Effector memory CD4-positive, alpha-beta T cell (primary cell): Measurements from ENCODE around the gene TRMT61B.
A peak's percentile ranks its signal among the peaks of the same experiment; 100 is the strongest.

Experiments
- DNase-seq, 3 donors: peaks; one replicate each; pipeline ENCODE4 v3.0.0-alpha.2; 2020
- H3K27ac ChIP-seq: 2 replicates; pipeline ENCODE4 v1.7.0; 2013; ENCODE audit warnings: mild to moderate bottlenecking, low read length, moderate library complexity; ENCODE audit not compliant: insufficient read depth, poor library complexity, severe bottlenecking
- H3K27me3 ChIP-seq: replicated peaks from 2 replicates; pipeline ENCODE4 v1.7.0; 2013; ENCODE audit warnings: mild to moderate bottlenecking, low read length; ENCODE audit not compliant: insufficient read depth, control insufficient read depth, poor library complexity, severe bottlenecking
- H3K36me3 ChIP-seq: 2 replicates; pipeline ENCODE4 v1.7.0; 2013; ENCODE audit warnings: mild to moderate bottlenecking, low read length, moderate library complexity; ENCODE audit not compliant: control insufficient read depth, insufficient read depth
- H3K4me1 ChIP-seq: 2 replicates; pipeline ENCODE4 v1.7.0; 2013; ENCODE audit warnings: low read length, mild to moderate bottlenecking; ENCODE audit not compliant: control insufficient read depth, insufficient read depth, poor library complexity, severe bottlenecking
- H3K4me3 ChIP-seq: 2 replicates; pipeline ENCODE4 v1.7.0; 2013; ENCODE audit warnings: low read length, low read depth, mild to moderate bottlenecking; ENCODE audit not compliant: insufficient read depth, poor library complexity, severe bottlenecking
- H3K9me3 ChIP-seq: 2 replicates; pipeline ENCODE4 v1.7.0; 2013; ENCODE audit warnings: mild to moderate bottlenecking, low read length, moderate library complexity; ENCODE audit not compliant: control insufficient read depth
- total RNA-seq, 3 donors: gene quantifications; one replicate each; lab custom pipeline; 2026; lab: John Stamatoyannopoulos, UW

TRMT61B gene
- total RNA-seq = 16.6 to 19.7 (median 18.2) reads per million in 3 donors

DNA sequence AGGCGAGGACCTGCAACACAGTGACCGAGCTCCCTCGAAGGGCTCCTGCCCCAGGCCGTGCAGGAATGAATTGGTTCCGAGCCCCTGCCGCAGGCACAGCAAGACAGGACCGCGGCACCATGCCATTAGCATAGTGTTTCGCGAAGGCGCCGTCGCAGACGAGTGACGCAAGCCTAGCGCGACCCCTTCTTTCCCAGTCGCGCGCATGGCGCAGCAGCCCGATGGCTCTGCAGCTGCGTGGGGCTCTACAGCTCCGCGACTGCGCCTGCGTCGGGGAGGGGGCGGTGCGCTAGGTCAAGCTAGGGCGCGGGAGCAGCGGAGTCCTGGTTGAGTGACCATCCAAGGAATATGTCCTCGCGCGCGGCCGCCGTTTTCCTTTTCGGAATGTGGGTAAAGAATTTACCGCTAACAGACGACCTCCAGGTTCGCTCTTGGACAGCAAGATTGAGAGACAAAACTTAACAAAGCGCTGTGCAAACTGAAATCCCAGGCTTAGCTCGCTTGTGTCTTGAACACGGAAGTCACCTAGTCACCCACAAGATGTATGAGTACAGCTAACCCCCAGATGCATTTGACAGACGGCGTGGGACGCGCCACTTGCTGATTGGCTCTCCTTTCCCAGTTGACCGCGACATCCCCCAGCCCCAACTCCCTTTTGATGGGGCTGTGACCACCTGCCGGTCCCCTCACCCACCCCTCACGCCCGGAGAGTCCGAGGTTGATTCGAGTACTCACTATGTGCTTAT lies at the start of gene TRMT61B:
Gene TRMT61B (minus strand): TSS at position 164 of the 746 bp plus-strand sequence. CDS start 32 bp downstream, at position 132.
- Histone ChIP-seq H3K27ac (peak within 1 kb of the TSS; percentile 81), H3K27me3 (no peaks in the 10 kb centered on the region), H3K4me1 (peaks cover 12% of the 10 kb centered on the region), H3K9me3 (no peaks in the 10 kb centered on the region), H3K36me3 (peaks cover under 1% of the 10 kb centered on the region), H3K4me3 (peak within 1 kb of the TSS; percentile 94)
- peak; percentile 88 to 94 (median 94) for DNase-seq

DNA sequence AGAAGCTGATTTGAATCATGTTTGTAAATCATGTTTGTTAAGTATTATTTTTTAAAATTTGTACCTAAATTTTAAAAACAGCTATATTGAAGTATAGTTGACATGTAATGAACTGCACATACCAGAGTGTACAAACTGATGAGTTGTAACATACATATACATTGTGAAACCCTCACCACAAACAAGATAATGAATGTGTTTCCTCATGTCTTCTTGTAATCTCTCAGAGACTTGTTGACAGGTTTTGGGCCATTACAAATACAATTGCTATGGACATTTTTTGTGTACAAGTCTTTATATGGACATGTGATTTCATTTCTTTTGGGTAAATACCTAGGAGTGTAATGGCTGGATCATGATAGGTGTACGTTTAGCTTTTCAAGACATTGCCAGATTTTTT lies 45.8 kb upstream of the TRMT61B start:
- Histone ChIP-seq H3K27me3 (no peaks in the 10 kb centered on the region), H3K36me3 (peaks cover 40% of the 10 kb centered on the region), H3K4me3 (no peak overlapping the region), H3K27ac (no peak overlapping the region), H3K4me1 (no peaks in the 10 kb centered on the region), H3K9me3 (no peaks in the 10 kb centered on the region)
- no peak for DNase-seq

DNA sequence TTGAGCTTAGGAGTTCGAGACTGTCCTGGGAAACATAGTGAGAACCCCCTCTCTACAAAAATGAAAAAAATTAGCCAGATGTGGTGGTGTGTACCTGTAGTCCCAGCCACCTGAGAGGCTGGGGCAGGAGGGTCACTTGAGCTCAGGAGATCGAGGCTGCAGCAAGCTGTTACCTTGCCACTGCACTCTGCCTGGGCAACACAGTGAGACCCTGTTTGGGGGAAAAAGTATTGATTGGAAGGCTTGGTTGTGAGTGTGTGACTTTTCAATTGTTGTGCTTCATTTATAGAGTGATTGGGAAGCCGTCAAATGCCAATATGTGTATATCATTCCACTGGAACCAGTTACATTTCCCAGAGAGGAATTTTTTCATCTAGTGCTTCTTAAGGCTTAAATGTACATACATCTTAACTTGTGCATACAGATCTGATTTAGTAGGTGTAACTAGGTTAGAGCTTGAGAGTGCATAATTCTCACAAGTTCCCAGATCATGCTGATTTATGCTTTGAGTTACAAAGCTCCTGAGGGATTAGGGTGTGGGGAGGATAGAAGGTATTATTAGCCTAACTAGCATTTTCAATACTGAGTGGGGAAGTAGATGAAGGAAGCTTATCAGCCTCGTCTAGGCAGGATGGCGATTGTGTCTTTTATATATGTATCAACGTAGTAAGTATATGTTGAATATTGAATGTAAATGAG lies 39.7 kb upstream of the TRMT61B start:
- no peaks in the 10 kb centered on the region for H3K4me1 ChIP-seq
- H3K4me3 ChIP-seq = no peak overlapping the region
- no peaks in the 10 kb centered on the region for H3K9me3 ChIP-seq
- no peak overlapping the region for H3K27ac ChIP-seq
- no peaks in the 10 kb centered on the region for H3K27me3 ChIP-seq
- no peak for DNase-seq
- peaks cover 74% of the 10 kb centered on the region for H3K36me3 ChIP-seq

DNA sequence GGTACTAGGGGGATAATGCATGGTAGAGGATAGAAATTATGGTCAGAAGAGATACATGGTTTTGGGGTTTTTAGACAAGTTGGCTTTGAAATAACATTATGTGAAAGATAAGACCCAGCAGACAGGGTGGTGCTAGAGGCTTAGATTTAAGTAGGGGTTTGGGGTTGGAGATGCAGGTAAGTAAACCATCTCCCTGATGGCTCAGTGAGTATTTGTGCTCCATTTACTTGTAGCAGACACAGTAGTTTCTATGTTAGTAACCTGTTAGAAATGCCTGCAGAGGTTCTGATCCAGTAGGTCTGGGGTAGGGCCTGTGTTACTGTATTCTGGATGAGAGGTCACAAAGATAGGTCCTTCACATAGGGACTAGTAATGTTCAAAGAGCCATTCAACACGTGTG lies 38.1 kb upstream of the TRMT61B start:
- Histone ChIP-seq H3K36me3 (peaks cover 59% of the 10 kb centered on the region), H3K27ac (no peak overlapping the region), H3K4me1 (no peaks in the 10 kb centered on the region), H3K27me3 (no peaks in the 10 kb centered on the region), H3K4me3 (no peak overlapping the region), H3K9me3 (no peaks in the 10 kb centered on the region)
- DNase-seq = no peak

DNA sequence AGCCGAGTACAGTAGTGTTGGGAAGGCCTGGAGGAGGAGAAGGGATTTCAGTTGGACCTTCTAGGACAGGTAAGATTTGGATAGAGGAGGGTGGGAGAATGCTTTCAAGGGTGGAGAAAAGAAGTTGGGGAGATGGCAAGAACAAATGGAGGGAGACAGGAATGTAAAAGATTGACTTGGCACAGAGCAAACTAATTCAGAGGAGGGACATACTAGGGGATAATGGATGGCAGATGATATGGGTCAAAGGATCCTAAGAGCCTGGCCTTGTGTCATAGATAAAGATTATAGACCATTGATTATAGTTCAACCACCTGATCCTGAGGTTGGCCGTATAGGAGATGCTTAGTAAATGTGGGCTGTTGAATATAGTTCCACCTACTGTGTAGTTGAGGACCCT lies 36.7 kb upstream of the TRMT61B start:
- no peak overlapping the region for H3K27ac ChIP-seq
- H3K27me3 ChIP-seq = no peaks in the 10 kb centered on the region
- H3K36me3 ChIP-seq = peaks cover 59% of the 10 kb centered on the region
- no peaks in the 10 kb centered on the region for H3K9me3 ChIP-seq
- no peaks in the 10 kb centered on the region for H3K4me1 ChIP-seq
- DNase-seq = no peak
- H3K4me3 ChIP-seq = no peak overlapping the region

DNA sequence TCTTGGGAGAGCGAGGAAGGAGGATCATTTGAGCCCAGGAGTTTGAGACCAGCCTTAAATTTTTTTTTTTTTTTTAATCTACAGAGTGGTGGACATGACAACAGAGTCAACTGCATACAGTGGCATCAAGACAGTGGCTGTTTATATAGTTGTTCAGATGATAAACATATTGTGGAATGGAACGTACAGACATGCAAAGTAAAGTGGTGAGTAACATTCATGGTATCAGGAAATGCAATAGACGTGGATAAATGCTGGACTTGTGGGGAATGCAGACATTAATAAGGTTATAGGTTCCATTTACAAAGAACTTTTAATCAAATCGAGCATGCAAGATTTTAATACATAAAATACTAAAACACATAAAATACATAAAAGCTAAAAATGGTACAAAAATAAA lies 36.3 kb upstream of the TRMT61B start:
- H3K9me3 ChIP-seq = no peaks in the 10 kb centered on the region
- H3K36me3 ChIP-seq = peaks cover 59% of the 10 kb centered on the region
- DNase-seq = no peak
- no peak overlapping the region for H3K4me3 ChIP-seq
- no peaks in the 10 kb centered on the region for H3K27me3 ChIP-seq
- H3K4me1 ChIP-seq = no peaks in the 10 kb centered on the region
- H3K27ac ChIP-seq = no peak overlapping the region

DNA sequence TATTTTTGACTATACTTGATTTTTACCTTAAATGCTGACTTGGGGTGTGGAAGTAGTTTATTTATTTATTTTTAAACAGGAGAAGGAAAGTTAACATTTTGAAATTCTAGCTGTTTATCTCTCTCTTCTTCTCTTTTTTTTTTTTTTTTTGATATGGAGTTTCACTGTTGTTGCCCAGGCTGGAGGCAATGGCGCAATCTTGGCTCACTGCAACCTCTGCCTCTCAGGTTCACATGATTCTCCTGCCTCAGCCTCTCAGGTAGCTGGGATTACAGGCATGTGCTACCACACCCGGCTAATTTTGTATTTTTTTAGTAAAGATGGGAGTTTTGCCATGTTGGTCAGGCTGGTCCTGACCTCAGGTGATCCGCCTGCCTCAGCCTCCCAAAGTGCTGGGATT lies 35.4 kb upstream of the TRMT61B start:
- Histone ChIP-seq H3K27me3 (no peaks in the 10 kb centered on the region), H3K4me3 (no peak overlapping the region), H3K4me1 (no peaks in the 10 kb centered on the region), H3K27ac (no peak overlapping the region), H3K9me3 (no peaks in the 10 kb centered on the region), H3K36me3 (peaks cover 59% of the 10 kb centered on the region)
- no peak for DNase-seq

DNA sequence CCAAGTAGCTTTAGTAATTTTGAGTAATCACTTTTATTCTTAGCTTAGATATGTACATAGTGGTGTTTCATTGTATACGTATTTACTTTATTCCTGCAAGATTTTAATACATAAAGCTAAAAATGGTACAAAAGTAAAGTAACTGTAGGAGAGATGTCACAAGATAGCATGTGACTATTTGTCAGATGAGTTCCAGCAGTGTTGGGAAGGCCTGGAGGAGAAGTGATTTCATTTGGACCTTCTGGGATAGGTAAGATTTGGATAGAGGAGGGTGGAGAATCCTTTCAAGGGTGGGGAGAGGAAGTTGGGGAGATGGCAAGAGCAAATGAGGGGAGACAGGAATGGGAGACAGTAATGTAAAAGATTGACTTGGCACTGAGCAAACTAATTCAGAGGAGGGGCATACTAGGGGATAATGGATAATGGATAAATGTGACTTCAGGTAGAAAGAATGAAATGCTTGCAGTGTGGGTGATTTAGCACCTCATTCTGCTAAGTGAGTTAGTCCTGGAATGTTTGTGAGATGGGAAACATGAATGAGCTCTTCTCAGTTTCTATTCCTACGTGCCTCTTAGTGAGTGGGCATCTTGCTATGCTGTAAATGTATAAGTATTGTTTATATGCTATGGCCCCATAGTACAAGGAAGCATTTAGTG lies 34.8 kb upstream of the TRMT61B start:
- DNase-seq = no peak
- no peaks in the 10 kb centered on the region for H3K9me3 ChIP-seq
- H3K4me3 ChIP-seq = no peak overlapping the region
- peaks cover 56% of the 10 kb centered on the region for H3K36me3 ChIP-seq
- H3K27ac ChIP-seq = no peak overlapping the region
- no peaks in the 10 kb centered on the region for H3K27me3 ChIP-seq
- H3K4me1 ChIP-seq = no peaks in the 10 kb centered on the region

DNA sequence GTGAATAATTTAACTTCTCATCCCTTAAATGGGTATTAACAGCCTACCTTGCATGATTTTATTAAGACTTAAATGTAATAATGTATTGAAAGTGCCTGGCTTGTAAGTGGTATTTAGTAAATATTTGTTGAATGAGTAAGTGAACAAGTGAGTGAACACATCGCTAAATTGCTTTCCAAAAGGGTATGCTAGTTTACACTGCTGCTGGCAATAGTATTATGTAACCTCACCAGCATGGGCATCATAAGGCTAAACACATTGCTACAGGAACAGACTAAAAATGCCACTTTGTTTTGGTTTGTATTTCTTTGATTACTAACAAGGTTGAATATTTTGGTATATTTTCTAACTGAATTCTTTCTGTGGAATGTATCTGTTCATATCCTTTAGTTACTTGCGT lies 34.2 kb upstream of the TRMT61B start:
- Histone ChIP-seq H3K27ac (no peak overlapping the region), H3K9me3 (no peaks in the 10 kb centered on the region), H3K4me3 (no peak overlapping the region), H3K27me3 (no peaks in the 10 kb centered on the region), H3K36me3 (peaks cover 49% of the 10 kb centered on the region), H3K4me1 (peaks cover under 1% of the 10 kb centered on the region)
- no peak for DNase-seq

DNA sequence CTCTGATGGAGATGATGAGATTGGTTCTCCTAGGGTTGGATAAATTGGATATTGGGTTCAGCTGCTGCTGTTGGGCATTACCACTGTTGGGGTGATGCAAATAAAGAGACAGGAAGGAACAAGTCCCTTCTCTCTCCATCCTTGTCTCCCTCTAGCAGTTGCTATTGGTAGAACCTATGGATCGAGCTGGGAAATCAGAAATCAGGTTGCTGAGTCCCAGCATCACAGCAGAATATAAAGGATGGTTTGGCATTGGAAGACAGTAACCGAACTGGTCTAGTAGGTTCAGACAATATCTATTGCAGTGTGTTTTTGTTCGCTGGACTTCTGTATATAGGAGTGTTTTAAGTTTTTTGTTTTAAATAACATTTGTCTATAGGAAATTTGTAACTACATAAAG lies 32.5 kb upstream of the TRMT61B start:
- H3K27me3 ChIP-seq = no peaks in the 10 kb centered on the region
- no peaks in the 10 kb centered on the region for H3K9me3 ChIP-seq
- no peak overlapping the region for H3K4me3 ChIP-seq
- no peak for DNase-seq
- H3K36me3 ChIP-seq = peaks cover 35% of the 10 kb centered on the region
- H3K4me1 ChIP-seq = peaks cover 6% of the 10 kb centered on the region
- no peak overlapping the region for H3K27ac ChIP-seq
